ENCODE results near the gene CLEC2D.

- no peak for TF ChIP-seq CTCF (IDR thresholded peaks at IDR 0.05 in 8 of 11, conservative IDR thresholded peaks at IDR 0.05 in 3 of 11)
- TF ChIP-seq POLR2AphosphoS5 (IDR thresholded peaks at IDR 0.05), result no peak
- TF ChIP-seq POLR2A (IDR thresholded peaks at IDR 0.05), result no peak
Measured at GRCh38 chr12:9711664-9712063, 42.2 kb downstream of the CLEC2D start.

All from spleen (tissue), 7 donors.